ENCODE measurements around the gene MYL3.

- TF ChIP-seq, protein P1, sequence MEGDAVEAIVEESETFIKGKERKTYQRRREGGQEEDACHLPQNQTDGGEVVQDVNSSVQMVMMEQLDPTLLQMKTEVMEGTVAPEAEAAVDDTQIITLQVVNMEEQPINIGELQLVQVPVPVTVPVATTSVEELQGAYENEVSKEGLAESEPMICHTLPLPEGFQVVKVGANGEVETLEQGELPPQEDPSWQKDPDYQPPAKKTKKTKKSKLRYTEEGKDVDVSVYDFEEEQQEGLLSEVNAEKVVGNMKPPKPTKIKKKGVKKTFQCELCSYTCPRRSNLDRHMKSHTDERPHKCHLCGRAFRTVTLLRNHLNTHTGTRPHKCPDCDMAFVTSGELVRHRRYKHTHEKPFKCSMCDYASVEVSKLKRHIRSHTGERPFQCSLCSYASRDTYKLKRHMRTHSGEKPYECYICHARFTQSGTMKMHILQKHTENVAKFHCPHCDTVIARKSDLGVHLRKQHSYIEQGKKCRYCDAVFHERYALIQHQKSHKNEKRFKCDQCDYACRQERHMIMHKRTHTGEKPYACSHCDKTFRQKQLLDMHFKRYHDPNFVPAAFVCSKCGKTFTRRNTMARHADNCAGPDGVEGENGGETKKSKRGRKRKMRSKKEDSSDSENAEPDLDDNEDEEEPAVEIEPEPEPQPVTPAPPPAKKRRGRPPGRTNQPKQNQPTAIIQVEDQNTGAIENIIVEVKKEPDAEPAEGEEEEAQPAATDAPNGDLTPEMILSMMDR (IDR thresholded peaks at IDR 0.05), result no peak
- TF ChIP-seq POLR2AphosphoS5 (IDR thresholded peaks at IDR 0.05) (no peak), POLR2A (IDR thresholded peaks at IDR 0.05) (no peak)
Observed at GRCh38 chr3:46898321-46899150, 35.3 kb upstream of the MYL3 start.

All from breast epithelium (tissue), 3 donors.